8988T (cell line): ENCODE measurements around the gene NGEF.
"Not testable (repeated sequence)": the region's sequence is repeated elsewhere in the genome, so short reads cannot be mapped to it uniquely, and the experiment has no call there.

Experiments
- DNase-seq: peaks from one replicate; pipeline ENCODE4 v3.0.0; 2011

The NGEF gene

DNA sequence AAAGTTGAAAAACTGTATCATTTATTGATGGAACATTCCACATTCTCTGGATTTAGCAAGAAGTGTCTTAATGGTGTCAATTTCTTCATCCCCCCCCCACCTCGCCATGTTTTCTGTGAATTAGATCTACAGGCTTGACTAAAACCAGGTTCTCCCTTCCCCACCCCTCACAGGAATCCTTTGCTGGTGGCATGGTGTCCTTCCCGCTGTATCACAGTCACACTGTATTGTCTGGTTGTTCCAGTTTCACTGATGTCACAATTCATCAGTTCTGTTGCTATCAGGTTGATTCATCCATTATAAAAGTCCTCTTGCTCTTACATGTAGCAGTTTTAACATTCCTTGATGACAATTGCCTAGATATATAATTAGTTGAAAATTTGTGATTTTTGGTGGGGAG is 149.1 kb downstream of the NGEF start:
- no peak for DNase-seq

DNA sequence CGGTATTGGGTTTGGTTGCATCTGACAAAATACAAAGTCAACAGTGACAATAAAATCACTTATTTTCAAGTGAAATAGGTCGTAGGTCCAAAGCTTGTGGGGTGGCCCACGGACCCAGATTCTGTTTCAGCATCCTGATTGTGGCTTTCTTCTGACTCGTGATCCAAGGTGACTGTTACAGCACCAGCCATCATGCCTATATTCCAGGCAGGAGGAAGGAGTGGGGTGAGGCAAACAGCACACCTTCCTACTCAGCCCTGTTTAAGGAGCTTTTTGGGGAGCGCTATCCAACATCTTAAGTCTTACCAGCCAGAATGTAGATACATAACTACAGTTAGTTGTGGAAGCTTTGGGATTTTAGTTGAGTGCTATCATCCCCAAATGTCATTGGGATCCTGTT is 151.7 kb downstream of the NGEF start:
- DNase-seq: no peak

DNA sequence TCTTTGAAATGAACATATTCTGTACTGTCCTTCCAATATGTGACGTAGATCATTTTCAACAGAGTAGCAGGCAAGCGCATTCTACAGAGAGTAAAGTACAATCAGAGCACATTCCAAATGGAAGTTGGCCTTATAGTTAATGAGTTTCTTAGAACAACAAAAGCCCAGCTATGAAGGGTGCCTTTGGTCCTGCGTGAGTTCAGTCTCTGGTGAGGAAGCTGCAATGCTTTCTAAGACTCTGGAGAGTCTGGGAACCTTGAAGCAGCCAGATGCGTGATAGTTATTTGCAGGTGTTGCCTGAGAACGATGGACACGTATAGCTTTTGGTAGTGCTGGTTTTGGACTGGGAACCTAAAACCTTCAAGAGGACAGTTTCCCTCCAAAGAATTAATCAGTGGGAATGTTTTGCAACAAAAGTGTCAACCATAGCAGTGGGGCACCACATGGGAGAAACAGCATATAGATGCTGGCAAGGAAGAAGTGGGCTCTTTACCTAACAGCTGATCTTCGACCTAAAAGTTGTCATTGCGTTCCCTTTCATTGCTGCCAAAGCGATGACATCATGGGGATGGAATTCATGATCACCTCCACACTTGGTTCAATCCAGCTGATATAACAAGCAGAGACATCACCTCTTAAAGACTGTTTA is 152.3 kb downstream of the NGEF start:
- no peak for DNase-seq

DNA sequence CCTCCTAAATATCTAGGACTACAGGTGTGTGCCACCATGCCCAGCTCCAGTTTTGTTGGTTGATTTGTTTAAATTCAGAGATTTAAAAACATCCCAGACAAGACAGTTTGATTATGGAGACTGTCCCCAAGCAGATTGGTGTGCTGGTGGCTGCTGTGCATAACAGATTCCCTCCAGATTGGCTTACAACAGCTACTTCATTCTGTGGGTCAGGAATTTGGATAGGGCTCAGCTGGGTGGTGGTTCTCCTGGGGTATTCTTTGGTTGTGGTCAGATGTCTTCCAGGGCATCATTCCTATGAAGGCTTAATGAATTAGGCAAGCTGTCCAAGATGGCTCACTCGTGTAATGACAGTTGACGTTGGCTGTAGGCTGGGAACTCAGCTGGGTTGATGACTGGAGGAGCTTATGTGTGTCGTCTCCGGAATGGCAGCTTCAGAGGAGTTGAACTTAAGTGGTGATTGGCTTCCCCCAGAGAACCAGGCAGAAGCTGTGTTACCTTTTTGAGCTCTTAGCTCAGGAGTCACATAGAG is 153.6 kb downstream of the NGEF start:
- DNase-seq: no peak

DNA sequence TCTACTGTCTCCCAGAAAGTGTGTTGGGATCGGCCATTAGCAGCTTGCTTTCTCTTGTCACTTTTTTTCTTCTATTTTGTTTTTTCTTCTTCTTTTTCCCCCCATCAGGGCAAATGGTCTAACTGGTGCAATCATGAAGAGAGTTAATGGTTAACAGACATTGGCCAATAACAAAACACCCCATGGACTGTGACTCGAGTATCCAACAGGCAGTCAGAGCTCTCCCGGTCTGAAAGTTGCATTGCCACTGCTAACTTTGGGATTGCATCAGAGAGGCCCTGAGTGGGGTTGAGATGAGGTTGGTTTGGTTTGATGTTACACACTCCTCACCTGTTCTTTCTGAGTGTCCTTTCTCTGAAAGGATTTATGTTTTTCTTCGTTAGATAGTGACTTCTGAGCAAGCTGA is 155.9 kb downstream of the NGEF start:
- DNase-seq: no peak

DNA sequence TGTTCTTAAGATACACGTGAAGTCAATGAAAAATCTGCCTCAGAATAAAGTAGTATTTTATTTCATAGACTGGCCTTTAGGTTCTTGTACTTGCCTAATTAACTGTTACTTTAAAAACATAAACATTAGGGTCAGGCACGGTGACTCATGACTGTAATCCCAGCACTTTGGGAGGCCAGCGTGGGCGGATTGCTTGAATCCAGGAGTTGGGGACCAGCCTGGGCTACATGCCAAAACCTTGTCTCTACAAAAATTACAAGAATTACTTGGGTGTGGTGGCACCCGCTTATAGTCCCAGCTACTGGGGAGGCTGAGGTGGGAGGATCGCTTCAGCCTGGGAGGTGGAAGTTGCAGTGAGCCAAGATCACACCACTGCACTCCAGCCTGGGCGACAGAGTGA is 159.0 kb downstream of the NGEF start:
- no peak for DNase-seq

DNA sequence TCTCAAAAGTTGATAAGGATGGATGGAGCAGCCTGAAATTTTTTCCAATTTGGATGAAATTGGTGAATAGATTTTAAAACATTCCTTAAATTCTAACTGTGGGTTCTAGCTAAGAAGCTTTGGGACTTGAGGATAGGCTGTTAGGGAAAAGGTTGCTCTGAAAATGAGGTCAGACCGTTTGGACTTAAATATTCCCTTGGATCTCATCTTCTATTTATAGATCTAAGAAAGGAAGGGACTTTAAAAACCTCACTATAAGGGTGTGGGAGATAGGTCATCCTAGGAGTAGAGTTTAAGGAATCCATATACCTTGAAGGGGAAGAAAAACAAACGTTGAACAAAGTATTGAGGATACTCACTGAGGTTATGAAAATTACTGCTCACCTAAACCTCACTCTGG is 160.4 kb downstream of the NGEF start:
- no peak for DNase-seq

DNA sequence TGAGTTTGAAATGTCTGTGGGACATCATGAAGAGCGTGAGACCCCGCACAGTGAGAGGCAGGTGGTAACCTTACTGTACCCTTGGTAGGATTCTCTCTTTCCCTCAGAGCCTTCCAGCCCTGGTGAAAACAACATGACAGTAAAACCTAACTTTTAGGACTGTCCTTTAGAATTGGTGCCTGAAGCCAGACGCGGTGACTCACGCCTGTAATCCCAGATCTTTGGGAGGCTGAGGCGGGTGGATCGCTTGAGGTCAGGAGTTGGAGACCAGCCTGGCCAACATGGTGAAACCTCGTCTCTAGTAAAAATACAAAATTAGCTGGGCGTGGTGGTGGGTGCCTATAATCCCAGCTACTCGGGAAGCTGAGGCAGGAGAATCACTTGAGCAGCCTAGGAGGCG is 161.0 kb downstream of the NGEF start:
- DNase-seq: not testable (repeated sequence)

DNA sequence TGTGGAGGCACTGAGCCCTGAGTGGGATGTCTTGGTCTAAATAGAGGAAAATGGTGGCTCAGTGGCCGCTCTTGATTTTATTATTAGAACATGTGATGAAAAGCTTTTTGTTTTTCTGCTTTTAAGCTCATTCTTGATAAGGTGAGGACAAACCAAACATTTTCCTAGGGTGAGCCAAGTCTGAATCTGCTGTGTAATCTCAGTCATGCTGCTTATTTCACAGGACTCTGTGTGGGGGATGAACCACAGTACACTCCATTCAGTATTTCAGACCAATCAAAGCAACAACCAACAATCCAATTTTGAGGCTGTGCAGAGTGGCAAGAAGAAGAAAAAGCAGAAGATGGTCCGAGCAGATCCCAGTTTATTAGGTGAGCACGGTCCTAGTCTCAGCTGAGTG is 163.0 kb downstream of the NGEF start:
- DNase-seq: no peak

DNA sequence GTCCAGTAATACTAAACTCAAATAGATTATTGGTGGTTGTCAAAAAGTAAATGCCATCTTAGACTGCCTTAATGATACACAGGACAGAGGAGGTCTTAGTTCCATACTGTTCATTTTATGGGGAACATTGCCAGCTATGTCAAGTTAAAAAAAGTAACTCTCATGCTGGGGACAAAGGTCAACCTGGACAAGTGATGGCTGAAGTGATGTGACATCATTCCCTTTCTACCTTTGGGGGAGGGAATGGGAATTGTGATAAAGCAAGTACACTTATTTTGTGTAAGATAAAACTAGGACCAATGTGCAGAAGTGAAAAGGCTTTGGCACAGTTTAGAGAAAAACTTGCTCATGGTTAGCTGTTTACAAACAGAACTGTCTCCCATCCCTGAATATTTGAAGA is 167.0 kb downstream of the NGEF start:
- DNase-seq: no peak

DNA sequence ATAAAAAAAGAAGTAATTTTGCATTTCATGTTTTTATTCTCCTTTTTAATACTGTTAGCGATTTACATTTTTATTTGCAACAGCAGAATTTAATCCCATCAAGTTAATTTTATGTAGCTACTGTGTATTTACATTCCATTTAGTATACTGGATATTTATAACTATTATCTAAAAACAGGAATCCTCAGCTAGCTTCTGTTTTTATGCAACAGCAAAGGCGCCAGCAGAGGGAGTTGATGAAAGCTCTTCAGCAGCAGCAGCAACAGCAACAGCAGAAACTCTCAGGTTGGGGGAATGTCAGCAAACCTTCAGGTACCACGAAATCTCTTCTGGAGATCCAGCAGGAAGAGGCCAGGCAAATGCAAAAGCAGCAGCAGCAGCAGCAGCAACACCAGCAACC is 169.2 kb downstream of the NGEF start:
- no peak for DNase-seq

DNA sequence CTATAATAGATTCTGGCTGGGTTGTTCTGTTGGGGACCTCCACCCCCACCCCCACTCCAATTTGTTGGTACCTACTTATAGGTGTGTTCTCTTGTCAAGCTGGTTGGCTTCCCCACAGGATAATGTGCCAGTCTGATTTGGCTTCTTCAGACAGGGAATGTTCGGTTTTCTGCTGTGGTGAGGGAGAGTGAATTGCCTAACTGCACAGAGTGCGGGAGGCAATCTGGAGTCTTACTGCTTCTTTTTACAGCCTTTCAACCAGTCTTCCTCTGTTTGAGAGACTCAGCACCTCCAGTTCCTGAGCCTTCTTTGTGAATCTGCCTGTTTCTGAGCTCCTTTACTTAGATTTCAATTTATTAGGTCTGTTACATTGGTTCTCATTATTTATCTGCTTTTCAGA is 170.4 kb downstream of the NGEF start:
- no peak for DNase-seq

DNA sequence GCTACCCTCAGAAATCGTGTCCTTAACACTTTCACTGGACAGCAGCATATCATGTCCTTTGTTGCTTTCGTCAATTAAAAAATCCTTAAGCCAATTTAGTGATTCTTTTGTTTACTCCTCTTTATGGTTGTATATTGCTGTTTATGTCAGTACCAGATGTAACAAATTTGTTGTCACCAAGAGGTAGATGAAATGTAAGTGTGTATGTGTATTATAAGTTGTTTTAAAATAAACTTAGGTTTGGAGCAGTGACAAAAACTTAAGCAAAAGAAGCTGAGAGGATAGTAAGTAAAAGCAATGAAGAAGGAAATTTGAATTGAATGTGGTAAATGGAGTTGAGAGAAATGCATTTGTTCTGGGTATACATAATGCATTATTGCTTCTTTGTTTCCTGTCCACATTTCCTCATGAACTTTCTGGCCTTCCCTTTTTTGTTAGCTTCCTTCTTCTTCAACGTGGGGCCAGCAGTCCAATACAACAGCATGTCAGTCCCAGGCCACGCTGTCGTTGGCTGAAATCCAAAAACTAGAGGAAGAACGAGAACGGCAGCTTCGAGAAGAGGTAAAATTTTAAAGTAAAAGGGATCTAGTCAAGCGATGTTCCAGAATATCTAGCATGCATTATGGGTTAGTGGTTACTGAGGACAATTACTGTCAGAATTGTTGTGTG is 173.5 kb downstream of the NGEF start:
- DNase-seq: no peak

DNA sequence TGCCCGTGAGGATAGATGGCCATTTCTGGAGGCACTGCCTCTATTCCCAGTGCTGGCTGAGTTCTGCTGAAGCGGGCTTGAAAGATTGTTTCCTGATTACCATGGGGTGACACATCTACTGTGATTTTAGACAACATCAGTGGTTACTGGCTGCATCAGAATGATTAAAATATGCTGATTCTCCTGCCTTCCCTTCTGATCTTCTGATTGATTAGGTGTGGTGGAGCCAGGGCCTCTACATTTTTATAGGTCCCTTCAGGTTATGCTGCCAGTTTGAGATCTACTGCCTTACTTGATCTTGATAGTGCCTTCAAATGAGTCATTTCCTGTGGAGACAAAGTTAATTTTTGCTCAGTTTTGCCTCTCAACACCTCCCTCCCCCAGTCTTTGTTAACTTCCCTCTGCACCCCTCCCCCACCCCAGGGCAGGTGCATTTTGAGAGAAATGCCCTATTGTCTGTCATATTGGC is 174.6 kb downstream of the NGEF start:
- DNase-seq: no peak

DNA sequence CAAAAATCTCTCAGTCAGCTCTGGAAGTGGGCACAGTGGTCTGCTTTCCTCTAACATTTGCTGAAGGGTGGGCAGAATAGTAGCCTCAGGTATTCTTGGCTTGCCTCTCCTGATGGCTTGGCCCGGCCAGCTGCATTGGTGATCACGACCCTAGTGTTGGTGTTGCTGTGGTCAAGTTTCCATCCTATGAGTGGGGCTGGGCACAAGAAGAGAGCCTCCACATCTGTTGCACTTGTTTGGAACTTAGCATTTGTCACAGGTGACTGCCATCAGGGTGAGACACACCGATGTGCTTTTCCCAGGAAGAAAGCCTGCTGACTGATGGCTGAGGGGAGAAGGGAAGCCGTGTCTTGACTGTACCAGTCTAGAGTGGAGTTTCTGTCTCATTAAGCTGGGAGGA is 176.1 kb downstream of the NGEF start:
- DNase-seq: no peak

DNA sequence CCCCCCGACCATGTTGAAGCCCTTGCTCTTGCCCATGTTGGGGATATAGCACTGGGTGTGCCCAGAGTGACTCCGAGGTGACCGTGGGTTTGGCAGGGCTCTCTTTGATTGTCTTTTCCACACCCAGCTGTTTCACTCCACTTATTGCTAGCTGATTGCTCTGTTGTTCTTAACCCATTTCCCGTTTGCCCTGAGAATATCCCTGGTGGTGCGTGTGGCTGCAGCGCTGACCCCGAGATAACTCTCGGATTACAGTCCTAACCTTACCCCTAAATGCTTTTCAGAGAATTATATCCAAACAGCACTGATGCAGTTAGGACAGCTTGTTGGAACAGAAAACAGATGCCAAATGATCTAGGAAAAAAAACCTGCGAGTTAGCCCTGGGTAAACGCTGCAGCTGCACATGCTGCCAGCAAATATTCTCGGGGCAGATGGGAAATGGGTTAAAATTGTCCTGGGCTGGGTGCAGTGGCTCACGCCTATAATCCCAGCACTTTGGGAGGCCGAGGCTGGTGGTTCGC is 177.3 kb downstream of the NGEF start:
- DNase-seq: no peak

DNA sequence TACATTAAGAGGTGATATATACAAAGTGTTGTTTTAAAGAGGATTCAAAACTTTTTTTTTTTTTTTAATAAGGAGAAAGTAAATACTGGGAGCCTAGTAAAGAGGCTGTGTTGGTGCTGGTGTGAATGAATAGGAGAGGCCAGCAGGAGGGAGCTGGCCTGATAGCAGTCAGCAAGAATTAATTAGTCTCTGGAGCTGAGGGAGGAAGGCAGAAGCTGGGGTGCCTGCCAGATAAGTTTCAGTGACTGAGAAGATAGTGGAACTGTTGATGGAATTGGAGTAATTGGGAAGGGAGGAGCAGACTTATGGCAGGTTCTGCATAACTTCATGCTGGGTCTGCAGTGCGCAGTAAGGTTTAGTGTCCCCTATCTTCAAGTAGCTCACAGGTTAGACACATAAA is 179.2 kb downstream of the NGEF start:
- no peak for DNase-seq

DNA sequence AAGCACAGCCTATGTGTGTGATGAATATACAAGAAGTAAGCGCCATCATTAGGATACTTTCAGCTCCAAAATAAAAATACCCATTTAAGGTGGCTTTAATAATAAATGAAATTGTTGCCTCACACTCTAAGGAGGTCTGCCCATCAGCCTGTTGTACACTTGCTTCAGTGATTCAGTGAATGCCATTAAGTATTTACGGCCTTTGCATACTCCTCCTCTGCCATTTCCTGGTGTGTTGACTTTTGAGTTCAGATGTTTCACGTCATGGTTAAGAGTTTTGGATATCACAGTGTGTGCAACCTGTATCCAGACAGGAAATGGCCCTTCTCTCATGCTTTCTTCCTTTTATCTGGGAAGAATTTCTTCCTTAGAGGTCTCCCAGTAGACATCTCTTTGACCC is 181.6 kb downstream of the NGEF start:
- no peak for DNase-seq

DNA sequence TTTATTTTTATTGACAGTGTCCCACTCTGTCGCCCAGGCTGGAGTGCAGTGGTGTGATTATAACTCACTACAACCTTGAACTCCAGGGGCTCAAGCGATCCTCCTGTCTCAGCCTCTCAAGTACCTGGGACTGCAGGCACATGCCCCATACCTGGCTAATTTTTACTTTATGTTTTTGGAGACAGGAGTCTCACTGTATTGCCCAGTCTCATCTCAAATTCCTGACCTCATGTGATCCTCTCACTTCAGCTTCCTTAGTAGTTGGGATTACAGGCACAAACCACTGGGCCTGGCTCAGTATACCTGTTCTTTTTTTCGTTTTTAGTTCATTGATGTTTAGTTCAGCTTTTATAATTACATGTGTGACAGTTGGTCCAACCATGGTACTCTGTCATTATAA is 183.1 kb downstream of the NGEF start:
- DNase-seq: no peak
